K562 (cell line): ENCODE results near the gene CXCL13. TPM values are rescaled to one million over a fixed set of nuclear protein-coding genes. Genes with fewer than 3 reads are reported as not detected.

ENCODE experiments used
- ATAC-seq: fragments of 200-7000 bp; cut with Tn5 transposase; 3 replicates; pipeline ENCODE4 v1.9.1; 2020; ENCODE audit warnings: moderate library complexity
- BruUV-seq: library from RNA; stranded (reverse); fragments of 400-500 nt; replicated peaks from 2 replicates; lab custom pipeline; 2021; lab: Mats Ljungman, UMichigan
- CTCF ChIA-PET: fragments of 300-600 bp; formaldehyde crosslinking; extraction: SDS; loops from one replicate; lab custom pipeline; 2021; ENCODE audit warnings: low intra/inter-chr PET ratio; lab: Yijun Ruan, JAX
- POLR2A ChIA-PET: fragments of 300-600, 350-650 bp; sonication (Branson Sonifier 250); formaldehyde crosslinking; extraction: SDS; loops from one replicate; lab custom pipeline; 2021; ENCODE audit warnings: antibody characterized with exemption, inconsistent platforms; lab: Yijun Ruan, JAX
- DNase-seq, 4 experiments: peaks; one replicate each; pipeline versions ENCODE4 v3.0.0 to v3.0.0-alpha.2; 2011 to 2018; ENCODE audit warnings: low spot score in 3 of 4, mixed read lengths in 3 of 4; ENCODE audit errors: extremely low read depth in 1 of 4
- FAIRE-seq: peaks from 2 replicates; lab custom pipeline; 2011; peaks lifted over from hg19 to GRCh38; lab: Jason Lieb, UNC
- H2AFZ ChIP-seq: 2 replicates; pipeline ENCODE4 v1.6.0; 2011; ENCODE audit warnings: low read depth, low read length, control low read depth, inconsistent platforms
- H3K27ac ChIP-seq: fragments of 200-600 bp; 3 replicates; pipeline ENCODE4 v1.8.0; 2011; ENCODE audit warnings: low read depth, mild to moderate bottlenecking, control low read depth, inconsistent platforms, low read length, moderate library complexity, mixed read lengths; ENCODE audit errors: extremely low read depth
- H3K27me3 ChIP-seq, 2 experiments: fragments of 300-600 bp in 1 of 2; 2 replicates in 1 of 2; 3 replicates in 1 of 2; pipeline versions ENCODE4 v1.6.0 to v1.8.0; 2011; ENCODE audit warnings: inconsistent platforms in 2 of 2, low read length in 2 of 2, mild to moderate bottlenecking in 1 of 2, mixed read lengths in 1 of 2, moderate library complexity in 1 of 2; ENCODE audit not compliant: control insufficient read depth in 2 of 2, insufficient read depth in 2 of 2
- H3K36me3 ChIP-seq: fragments of 300-600 bp; 3 replicates; pipeline ENCODE4 v1.8.0; 2011; ENCODE audit warnings: mild to moderate bottlenecking, low read length, inconsistent platforms; ENCODE audit not compliant: control insufficient read depth, insufficient read depth
- H3K4me1 ChIP-seq, 2 experiments: fragments of 200-600 bp in 1 of 2; replicated peaks in 1 of 2; 2 replicates in 1 of 2; 3 replicates in 1 of 2; pipeline versions ENCODE4 v1.5.1 to v1.8.0; 2011; ENCODE audit warnings: inconsistent platforms in 2 of 2, low read length in 2 of 2, mild to moderate bottlenecking in 1 of 2, mixed read lengths in 1 of 2, moderate library complexity in 1 of 2; ENCODE audit not compliant: control insufficient read depth in 2 of 2, insufficient read depth in 2 of 2
- H3K4me2 ChIP-seq: 2 replicates; pipeline ENCODE4 v1.6.1; 2011; ENCODE audit warnings: low read length, control low read depth, inconsistent platforms, mixed read lengths; ENCODE audit not compliant: insufficient read depth
- H3K4me3 ChIP-seq: fragments of 200-600 bp; sonication (generic), shearing (Covaris generic); 2 replicates; pipeline ENCODE4 v1.5.1; 2016; ENCODE audit warnings: control low read depth, inconsistent platforms
- H3K79me2 ChIP-seq: fragments of 200-600 bp; 3 replicates; pipeline ENCODE4 v1.8.0; 2011; ENCODE audit warnings: low read length, inconsistent platforms; ENCODE audit not compliant: control insufficient read depth, insufficient read depth
- H3K9ac ChIP-seq, 2 experiments: 2 replicates each; pipeline versions ENCODE4 v1.6.0 to v1.6.1; 2011; ENCODE audit warnings: low read depth in 2 of 2, low read length in 2 of 2, control low read depth in 1 of 2, inconsistent platforms in 1 of 2, mild to moderate bottlenecking in 1 of 2, mixed read lengths in 1 of 2; ENCODE audit not compliant: insufficient read depth in 1 of 2
- H3K9me1 ChIP-seq: one replicate; pipeline ENCODE4 v1.6.0; 2011; ENCODE audit warnings: inconsistent platforms, mild to moderate bottlenecking, low read length, moderate library complexity; ENCODE audit not compliant: control insufficient read depth, insufficient read depth
- H3K9me3 ChIP-seq: replicated peaks from 2 replicates; pipeline ENCODE4 v1.5.1; 2011; ENCODE audit warnings: low read depth, low read length, inconsistent platforms; ENCODE audit not compliant: control insufficient read depth, insufficient read depth
- H4K20me1 ChIP-seq: replicated peaks from 2 replicates; pipeline ENCODE4 v1.6.1; 2011; ENCODE audit warnings: low read length, inconsistent platforms, mixed read lengths; ENCODE audit not compliant: control insufficient read depth, insufficient read depth
- BCOR ChIP-seq: fragments of 450-650 bp; IDR thresholded peaks from 2 replicates; pipeline ENCODE4 v1.6.1; 2016
- CBFA2T3 ChIP-seq: fragments of 450-650 bp; IDR thresholded peaks from 2 replicates; pipeline ENCODE4 v1.6.1; 2017
- EZH2 ChIP-seq: IDR thresholded peaks from 2 replicates; pipeline ENCODE4 v1.6.1; 2012; ENCODE audit warnings: low read depth, mild to moderate bottlenecking, inconsistent platforms, low read length, borderline replicate concordance
- FIP1L1 ChIP-seq: fragments of 200-400 bp; formaldehyde crosslinking; IDR thresholded peaks from 2 replicates; pipeline ENCODE4 v1.6.1; 2018; ENCODE audit warnings: mild to moderate bottlenecking, low read depth, low read length; ENCODE audit not compliant: poor library complexity, severe bottlenecking
- FOSL1 ChIP-seq: fragments of 200-800 bp; sonication (Bioruptor generic); conservative IDR thresholded peaks from 2 replicates; pipeline ENCODE4 v1.6.1; 2016; ENCODE audit warnings: missing genetic modification characterization, missing compliant biosample characterization
- FOXP4 ChIP-seq: sonication (generic); formaldehyde crosslinking; IDR thresholded peaks from 2 replicates; pipeline ENCODE4 v1.8.0; 2022; ENCODE audit warnings: mild to moderate bottlenecking, missing genetic modification reagents, borderline replicate concordance
- GATA2 ChIP-seq: sonication (generic); formaldehyde crosslinking; IDR thresholded peaks from 2 replicates; pipeline ENCODE4 v1.4.0; 2020; ENCODE audit warnings: mild to moderate bottlenecking, missing genetic modification reagents
- SPI1 ChIP-seq: IDR thresholded peaks from 2 replicates; pipeline ENCODE4 v1.6.1; 2011; ENCODE audit warnings: low read depth, low read length, control low read depth, borderline replicate concordance
- SREBF1 ChIP-seq: fragments of 150-350 bp; IDR thresholded peaks from 2 replicates; pipeline ENCODE4 v1.6.1; 2014; ENCODE audit warnings: antibody characterized with exemption, low read depth, low read length, borderline replicate concordance
- SRSF9 ChIP-seq: fragments of 200-400 bp; formaldehyde crosslinking; IDR thresholded peaks from 2 replicates; pipeline ENCODE4 v1.6.1; 2017; ENCODE audit warnings: low read depth, low read length, borderline replicate concordance
- TBP ChIP-seq: optimal IDR thresholded peaks from 2 replicates; pipeline ENCODE3; 2011; ENCODE audit warnings: low read depth, low read length, improper control_type of control experiment
- TCF7L2 ChIP-seq: fragments of 150-350 bp; IDR thresholded peaks from 2 replicates; pipeline ENCODE4 v1.6.1; 2016; ENCODE audit warnings: low read depth, mild to moderate bottlenecking, low read length, moderate library complexity
- ZC3H11A ChIP-seq: IDR thresholded peaks from 2 replicates; pipeline ENCODE4 v1.6.1; 2012; ENCODE audit warnings: low read depth, low read length, improper control_type of control experiment
- ZNF766 ChIP-seq: fragments of 200-800 bp; sonication (Bioruptor generic); conservative IDR thresholded peaks from 2 replicates; pipeline ENCODE4 v1.6.1; 2016; ENCODE audit warnings: missing genetic modification characterization, missing compliant biosample characterization
- ZNF830 ChIP-seq: fragments of 250-450 bp; sonication (Bioruptor Pico); IDR thresholded peaks from 2 replicates; pipeline ENCODE4 v1.5.0; 2021; ENCODE audit warnings: mild to moderate bottlenecking
- ZSCAN32 ChIP-seq: fragments of 450-650 bp; formaldehyde crosslinking; IDR thresholded peaks from 2 replicates; pipeline ENCODE4 v1.4.0; 2020; ENCODE audit warnings: mild to moderate bottlenecking, moderate library complexity
- WGBS: fragments of 100-300 bp; shearing (Covaris generic); methylation state at CpG from one replicate; pipeline ENCODE4 v1.1.6; 2016; ENCODE audit warnings: low coverage, mixed read lengths; ENCODE audit not compliant: insufficient coverage; ENCODE audit errors: missing lambda C conversion rate; 5-methylcytosine and 5-hydroxymethylcytosine counted together
- in situ Hi-C: fragments of 300-500 bp; cut with MboI; formaldehyde crosslinking; loops from 4 replicates; pipeline ENCODE4 v1.15.0; 2018; ENCODE audit warnings: inconsistent platforms, mixed read lengths
- intact Hi-C: fragments of 100-400 bp; cut with micrococcal nuclease; formaldehyde crosslinking; loops from 2 replicates; pipeline ENCODE4 v1.14.2; 2022
- polyA plus RNA-seq, 8 experiments: library from polyadenylated mRNA; depleted of rRNA in 4 of 8; stranded (reverse) in 5 of 8; unstranded in 3 of 8; fragments of >200 nt; fragmentation: Nextera tagmentation in 2 of 8; fragmentation: Illumina TruSeq in 1 of 8; extraction: Ambion mirVana in 2 of 8; extraction: Trizol in 1 of 8; gene quantifications; 2 replicates each; pipeline versions ENCODE4 v1.2.1 to v1.2.3, GENCODE V29; 2011 to 2014; ENCODE audit warnings: inconsistent platforms in 1 of 8, missing spikeins in 1 of 8
- total RNA-seq, 7 experiments: library from RNA; depleted of rRNA in 6 of 7; stranded (reverse); fragments of >200 nt in 6 of 7; fragmentation: Illumina TruSeq in 2 of 7; extraction: Trizol in 2 of 7; gene quantifications; 2 replicates each; pipeline versions ENCODE4 v1.2.1 to v1.2.3, GENCODE V29; 2011 to 2021; ENCODE audit warnings: low replicate concordance in 1 of 7

The CXCL13 gene
- total and polyA plus RNA-seq, 9 of the 15 experiments (the other 6 are each of a cell fraction or from before 2014, with no cell fraction given) = not detected

GRCh38 chr4:77591532-77591931 lies 14.1 kb upstream of the CXCL13 start (continued):
- TF ChIP-seq ZSCAN32 (no peak), FOXP4 (CRISPR knock-in tag) (no peak), SPI1 (no peak)

- intact Hi-C loops = no loop called here
- no peaks in the 10 kb centered on the region for H3K79me2 ChIP-seq
- ChIA-PET POLR2A (no interaction called here), CTCF (no interaction called here)
- in situ Hi-C loops = no loop called here
- ATAC-seq = no peak
- H3K36me3 ChIP-seq = no peaks in the 10 kb centered on the region
- no peaks in the 10 kb centered on the region for H4K20me1 ChIP-seq
- no peak for DNase-seq
- H3K4me1 ChIP-seq = no peaks in the 10 kb centered on the region
- FAIRE-seq = no peak
- BruUV-seq = no TSS peak
- no peak overlapping the region for H2AFZ ChIP-seq
- H3K9ac ChIP-seq = no peak overlapping the region
- H3K9me3 ChIP-seq = no peaks in the 10 kb centered on the region
- no peaks in the 10 kb centered on the region for H3K9me1 ChIP-seq
- no peak overlapping the region for H3K4me2 ChIP-seq
- peaks cover 4 to 10% of the 10 kb centered on the region in 2 experiments; a peak in 3 of 5 replicates for H3K27me3 ChIP-seq
- WGBS = under 1% methylated on average over 7 of the region's 7 CpGs
- no peak overlapping the region for H3K4me3 ChIP-seq
- no peak for TF ChIP-seq FOSL1 (tag)
- TF ChIP-seq TCF7L2 = no peak
- TF ChIP-seq GATA2 = no peak
- TF ChIP-seq SRSF9 = no peak
- no peak for TF ChIP-seq ZNF766 (CRISPR knock-in tag)
- TF ChIP-seq SREBF1 = no peak
- no peak for TF ChIP-seq FIP1L1
- no peak for TF ChIP-seq CBFA2T3
- TF ChIP-seq BCOR = no peak
- no peak for TF ChIP-seq ZNF830
- TF ChIP-seq EZH2 = no peak
- no peak for TF ChIP-seq ZC3H11A
- no peak for TF ChIP-seq TBP
- no peak overlapping the region for H3K27ac ChIP-seq
Observed at GRCh38 chr4:77593101-77593500, 12.5 kb upstream of the CXCL13 start.
